C4-2B (cell line): Measurements from ENCODE around the gene SOD2.
A peak's percentile ranks its signal among the peaks of the same experiment; 100 is the strongest.
"Not testable (repeated sequence)": the region's sequence is repeated elsewhere in the genome, so short reads cannot be mapped to it uniquely, and the experiment has no call there.

Experiments used
- H3K27ac ChIP-seq: fragments of 450-650 bp; 2 replicates; pipeline ENCODE4 v1.5.1; 2017
- CTCF ChIP-seq: fragments of 450-650 bp; conservative IDR thresholded peaks from 2 replicates; pipeline ENCODE4 v1.5.1; 2017; ENCODE audit warnings: mild to moderate bottlenecking
- ZFX ChIP-seq: fragments of 450-650 bp; IDR thresholded peaks from 2 replicates; pipeline ENCODE4 v1.6.1; 2017

Gene SOD2

GRCh38 chr6:159692303-159693127 is 526 bp downstream of the SOD2 start:
- peak overlapping the region; percentile 83 for H3K27ac ChIP-seq
- TF ChIP-seq CTCF (no peak), ZFX (peak; percentile 60; the same call in 1 of the 2 replicates)

GRCh38 chr6:159691963-159692287 is 1.1 kb downstream of the SOD2 start:
- H3K27ac ChIP-seq, result peak overlapping the region; percentile 83
- TF ChIP-seq ZFX, result no peak
- TF ChIP-seq CTCF, result no peak

GRCh38 chr6:159691133-159691962 is 1.7 kb downstream of the SOD2 start:
- peak overlapping the region; percentile 83 for H3K27ac ChIP-seq
- TF ChIP-seq ZFX (no peak), CTCF (peak; percentile 44)

- H3K27ac ChIP-seq, result not testable (repeated sequence)
These were observed 2.9 kb downstream of the SOD2 start for GRCh38 chr6:159690135-159690534.

- no peak overlapping the region for H3K27ac ChIP-seq
- TF ChIP-seq CTCF (no peak), ZFX (no peak)
These were observed 4.0 kb downstream of the SOD2 start for GRCh38 chr6:159689001-159689400.

GRCh38 chr6:159688266-159688905 is 4.7 kb downstream of the SOD2 start:
- H3K27ac ChIP-seq, result no peak overlapping the region
- TF ChIP-seq ZFX, result no peak
- TF ChIP-seq CTCF, result no peak

GRCh38 chr6:159687341-159687740 is 5.7 kb downstream of the SOD2 start:
- no peak overlapping the region for H3K27ac ChIP-seq
- TF ChIP-seq ZFX (no peak), CTCF (no peak)
